HG03520 (cell line): Measurements from ENCODE around the gene C4A.
A peak's percentile ranks its signal among the peaks of the same experiment; 100 is the strongest.
"Not testable (repeated sequence)": the region's sequence is repeated elsewhere in the genome, so short reads cannot be mapped to it uniquely, and the experiment has no call there.

ENCODE experiments used
- ATAC-seq: cut with Tn5 transposase; IDR thresholded peaks from one replicate; pipeline ENCODE4 v1.9.1; 2021; ENCODE audit warnings: mild to moderate bottlenecking, moderate library complexity; ENCODE audit not compliant: unreplicated experiment

Gene C4A

DNA sequence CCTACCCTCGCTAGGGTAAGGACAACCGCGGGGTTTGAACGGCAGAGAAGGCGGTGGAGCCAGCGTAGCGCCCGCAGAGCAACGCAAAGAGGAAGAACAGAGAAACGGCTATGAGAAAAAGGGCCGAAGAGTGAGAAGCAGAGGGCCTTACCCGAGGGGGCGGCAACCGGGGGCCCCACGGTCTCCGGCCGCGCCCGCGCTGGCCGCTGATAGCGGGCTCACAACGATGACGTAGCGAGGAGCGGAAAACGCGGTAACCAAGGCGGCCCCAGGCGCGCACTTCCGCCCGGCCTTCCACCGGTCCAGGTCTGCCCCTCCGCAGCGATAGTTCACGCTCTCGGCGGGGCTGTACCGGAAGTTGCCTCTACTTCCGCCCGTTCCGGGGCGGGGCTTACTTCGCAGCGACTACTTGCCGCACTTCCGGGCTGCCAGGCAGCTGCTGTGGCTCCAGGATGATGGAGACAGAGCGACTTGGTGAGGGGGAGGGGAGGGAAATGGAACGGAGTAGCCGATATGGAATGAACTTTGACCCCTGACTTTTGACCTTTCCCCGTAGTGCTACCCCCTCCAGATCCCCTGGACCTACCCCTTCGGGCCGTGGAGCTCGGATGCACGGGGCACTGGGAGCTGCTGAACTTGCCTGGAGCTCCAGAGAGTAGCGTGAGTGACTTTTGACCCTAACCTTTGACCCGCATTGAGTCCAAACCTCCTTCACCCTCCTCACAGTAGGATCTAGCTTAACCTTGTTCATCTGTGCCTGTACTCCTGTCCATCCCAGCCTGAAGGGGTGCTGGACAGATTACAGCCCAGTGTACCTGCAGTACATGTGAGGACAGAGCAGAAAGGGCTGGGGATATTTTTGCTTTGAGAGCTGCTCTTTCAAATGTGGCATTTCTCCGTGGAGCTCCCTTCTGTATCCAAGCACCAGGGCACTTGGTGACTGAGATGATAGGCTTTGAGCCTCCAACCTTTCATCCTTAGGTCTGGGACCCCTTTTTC lies 22.8 kb upstream of the C4A start, which contains the start of the genes NELFE and SKIC2:
TSS of gene NELFE (minus strand) at position 231 of the 999 bp plus-strand sequence. CDS start 525 bp downstream, outside the sequence.
TSS of gene SKIC2 (plus strand) at position 435 of the 999 bp plus-strand sequence. CDS start at position 453, 18 bp downstream.
- peak; percentile 92 for ATAC-seq

DNA sequence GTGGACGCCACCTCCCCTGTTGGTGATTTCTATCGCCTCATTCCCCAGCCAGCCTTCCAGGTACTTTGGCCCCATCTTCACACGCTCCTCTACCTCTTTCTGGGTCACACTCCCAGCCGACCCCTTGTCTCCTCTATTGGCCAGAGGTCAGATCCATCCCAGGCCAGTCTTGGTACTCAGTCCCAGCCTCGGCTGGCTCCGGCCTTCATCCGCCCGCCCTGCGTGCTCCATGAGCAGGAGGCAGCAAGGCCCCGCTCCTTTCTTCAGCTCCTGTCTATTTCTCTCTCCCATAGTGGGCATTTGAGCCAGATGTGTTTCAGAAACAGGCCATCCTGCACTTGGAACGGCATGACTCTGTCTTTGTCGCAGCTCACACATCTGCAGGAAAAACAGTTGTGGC lies 20.2 kb upstream of the C4A start:
- ATAC-seq: no peak

DNA sequence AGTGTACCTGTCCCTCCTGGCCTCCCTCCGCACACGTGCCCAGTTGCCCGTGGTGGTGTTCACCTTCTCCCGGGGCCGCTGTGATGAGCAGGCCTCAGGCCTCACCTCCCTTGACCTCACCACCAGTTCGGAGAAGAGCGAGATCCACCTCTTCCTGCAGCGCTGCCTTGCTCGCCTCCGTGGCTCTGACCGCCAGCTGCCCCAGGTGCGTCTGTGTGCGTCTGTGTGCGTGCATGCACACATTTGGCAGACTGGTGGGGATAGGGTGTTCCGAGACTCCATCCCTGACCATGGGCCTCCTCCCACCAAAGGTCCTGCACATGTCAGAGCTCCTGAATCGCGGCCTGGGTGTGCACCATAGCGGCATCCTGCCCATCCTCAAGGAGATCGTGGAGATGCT lies 17.9 kb upstream of the C4A start:
- ATAC-seq: no peak

DNA sequence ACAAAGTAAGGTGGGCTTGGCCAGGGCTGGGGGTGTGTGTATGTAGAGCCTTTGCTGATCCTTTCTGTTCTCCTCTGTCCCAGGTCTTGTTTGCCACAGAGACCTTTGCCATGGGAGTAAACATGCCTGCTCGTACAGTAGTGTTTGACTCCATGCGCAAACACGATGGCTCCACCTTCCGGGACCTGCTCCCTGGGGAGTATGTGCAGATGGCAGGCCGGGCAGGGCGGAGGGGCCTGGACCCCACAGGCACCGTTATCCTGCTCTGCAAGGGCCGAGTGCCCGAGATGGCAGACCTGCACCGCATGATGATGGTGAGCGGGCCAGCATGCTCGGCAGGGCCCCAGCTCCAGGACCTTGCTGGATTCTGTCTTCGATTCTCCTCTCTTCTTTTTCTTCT lies 16.2 kb upstream of the C4A start:
- no peak for ATAC-seq

GRCh38 chr6:31966506-31966905 lies 15.4 kb upstream of the C4A start:
- no peak for ATAC-seq

DNA sequence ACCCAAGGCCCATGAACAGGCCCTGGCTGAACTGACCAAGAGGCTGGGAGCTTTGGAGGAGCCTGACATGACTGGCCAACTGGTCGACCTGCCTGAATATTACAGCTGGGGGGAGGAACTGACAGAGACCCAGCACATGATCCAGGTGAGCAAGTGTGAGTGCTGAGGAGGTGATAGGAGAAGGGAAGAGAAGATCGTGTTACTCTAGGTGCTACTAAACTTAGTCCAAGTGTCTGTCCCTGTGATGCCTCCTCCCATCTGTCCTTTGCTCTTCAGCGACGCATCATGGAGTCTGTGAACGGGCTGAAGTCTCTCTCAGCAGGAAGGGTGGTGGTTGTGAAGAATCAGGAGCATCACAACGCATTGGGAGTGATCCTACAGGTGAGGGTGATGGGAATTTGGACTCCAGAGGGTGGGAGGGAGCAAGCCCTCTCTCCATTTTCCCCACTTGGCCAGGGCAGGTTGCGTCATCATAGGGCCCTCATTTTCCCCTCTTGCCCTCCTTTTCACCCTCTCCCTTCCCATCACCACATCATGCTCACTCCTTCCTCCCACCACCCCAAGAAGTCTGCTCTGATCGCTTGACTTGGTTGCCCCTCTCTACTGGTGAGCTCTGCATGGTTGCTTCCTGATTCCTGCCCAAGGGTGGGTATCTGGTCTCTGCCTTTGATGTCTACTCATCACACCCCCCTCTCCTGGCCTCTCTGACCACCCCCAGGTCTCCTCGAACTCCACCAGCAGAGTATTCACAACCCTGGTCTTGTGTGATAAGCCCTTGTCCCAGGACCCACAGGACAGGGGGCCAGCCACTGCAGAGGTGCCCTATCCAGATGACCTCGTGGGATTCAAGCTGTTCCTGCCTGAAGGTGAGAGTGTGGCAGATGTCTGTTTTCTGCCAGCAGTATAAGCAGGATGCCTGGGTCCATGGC lies 14.6 kb upstream of the C4A start:
- no peak for ATAC-seq

- no peak for ATAC-seq
Measured at GRCh38 chr6:31967926-31968320, 13.9 kb upstream of the C4A start.

GRCh38 chr6:31968326-31968725 lies 13.5 kb upstream of the C4A start:
- ATAC-seq: no peak

DNA sequence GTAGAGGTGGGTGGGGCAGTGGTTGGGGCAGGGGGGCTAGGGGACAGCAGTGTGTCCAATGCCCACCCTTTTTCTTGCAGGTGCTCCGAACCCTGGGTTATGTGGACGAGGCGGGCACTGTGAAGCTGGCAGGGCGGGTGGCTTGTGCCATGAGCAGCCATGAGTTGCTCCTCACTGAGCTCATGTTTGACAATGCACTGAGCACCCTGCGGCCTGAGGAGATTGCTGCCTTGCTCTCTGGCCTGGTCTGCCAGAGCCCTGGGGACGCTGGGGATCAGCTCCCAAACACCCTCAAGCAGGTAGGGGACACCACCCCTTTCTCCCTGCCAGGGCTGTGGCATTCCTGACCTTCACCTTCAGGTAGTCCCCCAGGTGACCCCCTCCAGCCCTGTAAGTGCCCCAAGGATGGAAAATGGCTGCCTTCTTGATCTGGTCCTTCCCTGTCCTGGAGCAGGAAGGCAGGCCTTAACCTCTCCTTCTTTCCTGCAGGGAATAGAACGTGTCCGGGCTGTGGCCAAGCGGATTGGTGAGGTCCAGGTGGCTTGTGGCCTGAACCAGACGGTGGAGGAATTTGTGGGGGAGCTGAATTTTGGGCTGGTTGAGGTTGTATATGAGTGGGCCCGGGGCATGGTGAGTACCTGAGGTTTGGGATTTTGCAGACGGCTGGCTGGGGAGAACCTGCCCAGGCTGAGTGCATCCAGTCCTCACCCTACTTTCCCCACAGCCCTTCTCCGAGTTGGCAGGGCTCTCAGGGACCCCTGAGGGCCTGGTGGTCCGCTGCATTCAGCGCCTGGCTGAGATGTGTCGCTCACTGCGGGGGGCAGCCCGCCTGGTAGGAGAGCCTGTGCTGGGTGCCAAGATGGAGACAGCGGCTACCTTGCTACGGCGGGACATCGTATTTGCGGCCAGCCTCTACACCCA lies 12.8 kb upstream of the C4A start:
- no peak for ATAC-seq

- ATAC-seq: no peak
Measured at GRCh38 chr6:31969712-31970603, 11.9 kb upstream of the C4A start.

- ATAC-seq: no peak
Measured at GRCh38 chr6:31970604-31971271, 11.1 kb upstream of the C4A start.

GRCh38 chr6:31971279-31971992 lies 10.4 kb upstream of the C4A start:
- no peak for ATAC-seq

- ATAC-seq: peak; percentile 84
Measured at GRCh38 chr6:31971993-31972708, 9.7 kb upstream of the C4A start, which contains the start of gene DXO. TSS of gene DXO (minus strand) at chr6:31972138. CDS start at chr6:31971675, 463 bp downstream.

DNA sequence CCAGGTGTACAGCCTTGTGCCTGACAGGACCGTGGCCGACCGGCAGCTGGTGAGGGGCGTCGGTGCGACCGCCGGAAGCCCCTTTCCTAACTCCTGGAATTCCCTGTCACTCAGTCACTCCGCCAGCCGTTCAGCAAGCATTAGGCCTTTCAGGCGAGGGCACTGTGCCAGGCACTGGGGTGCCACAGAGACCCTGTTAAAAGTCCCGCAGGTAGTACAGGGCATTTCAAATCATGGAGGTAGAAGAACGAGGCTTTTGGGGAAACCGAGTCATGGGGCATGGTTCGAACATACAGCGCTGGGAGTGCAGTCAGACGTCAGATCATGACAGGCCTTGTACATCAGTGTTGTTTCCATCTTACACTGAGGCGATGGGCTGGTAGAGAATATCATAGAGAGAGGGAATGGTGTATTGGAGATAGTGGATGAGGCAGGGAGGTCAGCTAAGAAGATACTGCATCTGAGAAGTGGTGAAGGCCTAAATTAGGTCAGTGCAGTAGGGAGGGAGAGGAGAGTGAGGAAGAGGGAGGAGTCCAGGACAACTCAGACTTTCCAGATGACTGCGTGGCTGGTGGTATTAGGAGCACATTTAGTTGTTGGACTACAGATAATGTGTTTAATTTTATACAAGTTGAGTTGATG lies 9.0 kb upstream of the C4A start:
- no peak for ATAC-seq

DNA sequence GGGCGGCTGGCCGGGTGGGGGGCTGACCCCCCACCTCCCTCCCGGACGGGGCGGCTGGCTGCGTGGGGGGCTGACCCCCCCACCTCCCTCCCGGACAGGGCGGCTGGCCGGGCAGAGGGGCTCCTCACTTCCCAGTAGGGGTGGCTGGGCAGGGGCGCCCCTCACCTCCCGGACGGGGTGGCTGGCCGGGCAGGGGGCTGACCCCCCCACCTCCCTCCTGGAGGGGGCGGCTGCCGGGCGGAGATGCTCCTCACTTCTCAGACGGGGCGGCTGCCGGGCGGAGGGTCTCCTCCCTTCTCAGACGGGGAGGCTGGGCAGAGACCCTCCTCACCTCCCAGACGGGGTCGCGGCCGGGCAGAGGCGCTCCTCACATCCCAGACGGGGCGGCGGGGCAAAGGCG lies 5.8 kb upstream of the C4A start:
- ATAC-seq: not testable (repeated sequence)

DNA sequence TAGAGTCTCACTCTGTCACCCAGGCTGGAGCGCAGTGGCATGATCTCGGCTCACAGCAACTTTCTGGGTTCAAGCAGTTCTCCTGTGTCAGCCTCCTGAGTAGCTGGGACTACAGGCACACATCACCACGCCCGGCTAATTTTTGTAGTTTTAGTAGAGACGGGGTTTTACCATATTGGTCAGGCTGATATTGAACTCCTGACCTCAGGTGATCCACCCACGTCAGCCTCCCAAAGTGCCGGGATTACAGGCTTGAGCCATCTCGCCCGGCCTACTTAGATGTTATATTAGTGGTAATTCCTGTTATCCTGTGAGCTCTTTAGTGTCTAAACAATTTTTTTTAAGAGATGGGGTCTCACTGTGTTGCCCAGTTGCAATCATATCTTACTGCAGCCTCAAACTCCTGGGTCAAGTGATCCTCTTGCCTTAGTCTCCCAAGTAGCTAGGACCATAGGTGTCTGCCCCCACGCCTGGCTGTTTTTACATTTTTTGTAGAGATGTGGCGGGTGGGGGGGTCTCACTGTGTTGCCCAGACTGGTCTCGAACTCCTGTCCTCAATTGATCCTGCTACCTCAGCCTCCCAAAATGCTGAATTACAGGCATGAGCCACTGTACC lies 3.9 kb upstream of the C4A start:
- no peak for ATAC-seq
